ENCODE measurements around the gene CFH. TPM values are rescaled to one million over a fixed set of nuclear protein-coding genes. Genes with fewer than 3 reads are reported as not detected.

Gene CFH
- total RNA-seq, 1 donor from 2014 or later: 252 TPM

GRCh38 chr1:196660272-196660671, 8.4 kb downstream of the CFH start:
- H3K4me1 Mint-ChIP-seq (ENCODE audit: unreplicated experiment): peaks cover 33% of the 10 kb centered on the region
- peaks cover 12% of the 10 kb centered on the region for H3K36me3 Mint-ChIP-seq (ENCODE audit: unreplicated experiment)
- no peaks in the 10 kb centered on the region for H3K27me3 Mint-ChIP-seq (ENCODE audit: unreplicated experiment)
- no peak overlapping the region for H3K4me3 Mint-ChIP-seq (ENCODE audit: unreplicated experiment)
- no peak for TF ChIP-seq CTCF (IDR thresholded peaks at IDR 0.05)
- no peak for DNase-seq (ENCODE audit: extremely low spot score, unreplicated experiment)
- peak overlapping the region; percentile 39 for H3K27ac Mint-ChIP-seq (ENCODE audit: unreplicated experiment)
- peaks cover 3% of the 10 kb centered on the region for H3K9me3 Mint-ChIP-seq (ENCODE audit: unreplicated experiment)

- Mint-ChIP-seq H3K27me3 (ENCODE audit: unreplicated experiment) (no peaks in the 10 kb centered on the region), H3K9me3 (ENCODE audit: unreplicated experiment) (no peaks in the 10 kb centered on the region), H3K4me3 (ENCODE audit: unreplicated experiment) (peak overlapping the region; percentile 52), H3K27ac (ENCODE audit: unreplicated experiment) (no peak overlapping the region), H3K4me1 (ENCODE audit: unreplicated experiment) (peaks cover 28% of the 10 kb centered on the region), H3K36me3 (ENCODE audit: unreplicated experiment) (peaks cover 15% of the 10 kb centered on the region)
- DNase-seq (ENCODE audit: extremely low spot score, unreplicated experiment): no peak
- TF ChIP-seq CTCF (IDR thresholded peaks at IDR 0.05): peak; percentile 72
Measured at GRCh38 chr1:196660852-196661251, 9.0 kb downstream of the CFH start.

GRCh38 chr1:196661345-196661744, 9.5 kb downstream of the CFH start:
- H3K4me3 Mint-ChIP-seq (ENCODE audit: unreplicated experiment): no peak overlapping the region
- no peaks in the 10 kb centered on the region for H3K9me3 Mint-ChIP-seq (ENCODE audit: unreplicated experiment)
- no peaks in the 10 kb centered on the region for H3K27me3 Mint-ChIP-seq (ENCODE audit: unreplicated experiment)
- peaks cover 15% of the 10 kb centered on the region for H3K36me3 Mint-ChIP-seq (ENCODE audit: unreplicated experiment)
- no peak for DNase-seq (ENCODE audit: extremely low spot score, unreplicated experiment)
- TF ChIP-seq CTCF (IDR thresholded peaks at IDR 0.05): no peak
- H3K4me1 Mint-ChIP-seq (ENCODE audit: unreplicated experiment): peaks cover 25% of the 10 kb centered on the region
- H3K27ac Mint-ChIP-seq (ENCODE audit: unreplicated experiment): no peak overlapping the region

- Mint-ChIP-seq H3K27me3 (ENCODE audit: unreplicated experiment) (no peaks in the 10 kb centered on the region), H3K27ac (ENCODE audit: unreplicated experiment) (no peak overlapping the region), H3K36me3 (ENCODE audit: unreplicated experiment) (peaks cover 39% of the 10 kb centered on the region), H3K4me1 (ENCODE audit: unreplicated experiment) (peaks cover 11% of the 10 kb centered on the region), H3K4me3 (ENCODE audit: unreplicated experiment) (no peak overlapping the region), H3K9me3 (ENCODE audit: unreplicated experiment) (peaks cover 16% of the 10 kb centered on the region)
- TF ChIP-seq CTCF (IDR thresholded peaks at IDR 0.05): no peak
- no peak for DNase-seq (ENCODE audit: extremely low spot score, unreplicated experiment)
Measured at GRCh38 chr1:196667131-196667530, 15.3 kb downstream of the CFH start.

GRCh38 chr1:196669051-196669450, 17.2 kb downstream of the CFH start:
- no peak for TF ChIP-seq CTCF (IDR thresholded peaks at IDR 0.05)
- Mint-ChIP-seq H3K4me1 (ENCODE audit: unreplicated experiment) (peaks cover 11% of the 10 kb centered on the region), H3K27me3 (ENCODE audit: unreplicated experiment) (no peaks in the 10 kb centered on the region), H3K27ac (ENCODE audit: unreplicated experiment) (no peak overlapping the region), H3K4me3 (ENCODE audit: unreplicated experiment) (no peak overlapping the region), H3K36me3 (ENCODE audit: unreplicated experiment) (peaks cover 40% of the 10 kb centered on the region), H3K9me3 (ENCODE audit: unreplicated experiment) (peaks cover 16% of the 10 kb centered on the region)
- no peak for DNase-seq (ENCODE audit: extremely low spot score, unreplicated experiment)
